ENCODE data around the gene RSPH6A. TPM values are rescaled to one million over a fixed set of nuclear protein-coding genes. Genes with fewer than 3 reads are reported as not detected.

RSPH6A gene
- total RNA-seq, 1 experiment from 2014 or later = 0.39 TPM

- no peak for DNase-seq (ENCODE audit: low spot score)
- ChIA-PET POLR2A (interaction anchor here (1.2 kb wide), 1 partner anchor 13 kb away, joined by 5 read pairs; the partner anchor contains the start of gene DMWD), CTCF (interaction anchor here (0.6 to 7.4 kb wide), 5 partner anchors 9 to 395 kb away, joined by 3 to 133 read pairs (median 4); partner anchors contain the start of genes DMWD and RSPH6A)
- Mint-ChIP-seq H3K9me3 (no peaks in the 10 kb centered on the region), H3K27ac (no peak overlapping the region), H3K4me1 (peaks cover 14% of the 10 kb centered on the region), H3K36me3 (no peaks in the 10 kb centered on the region), H3K4me3 (no peak overlapping the region), H3K27me3 (ENCODE audit: low read depth) (peaks cover 37% of the 10 kb centered on the region)
- TF ChIP-seq GTF2I (CRISPR knock-in tag; conservative IDR thresholded peaks at IDR 0.05) (peak; percentile 95), TEAD1 (CRISPR knock-in tag; IDR thresholded peaks at IDR 0.05) (no peak)
- ATAC-seq = no peak
Observed at GRCh38 chr19:45805719-45806118, 9.4 kb downstream of the RSPH6A start.

- H3K4me3 Mint-ChIP-seq = no peak overlapping the region
- ATAC-seq (no peak), DNase-seq (ENCODE audit: low spot score) (no peak)
- H3K4me1 Mint-ChIP-seq = peaks cover 11% of the 10 kb centered on the region
- TF ChIP-seq NFYB (CRISPR knock-in tag; conservative IDR thresholded peaks at IDR 0.05; ENCODE audit: low read depth) (no peak), PREB (CRISPR knock-in tag; IDR thresholded peaks at IDR 0.05; ENCODE audit: borderline replicate concordance) (no peak), AFF4 (CRISPR knock-in tag; IDR thresholded peaks at IDR 0.05; ENCODE audit: borderline replicate concordance) (no peak), FOXP4 (CRISPR knock-in tag; IDR thresholded peaks at IDR 0.05) (no peak), GRHL2 (CRISPR knock-in tag; IDR thresholded peaks at IDR 0.05; ENCODE audit: insufficient replicate concordance, severe bottlenecking) (no peak)
- TF ChIP-seq, protein P1, sequence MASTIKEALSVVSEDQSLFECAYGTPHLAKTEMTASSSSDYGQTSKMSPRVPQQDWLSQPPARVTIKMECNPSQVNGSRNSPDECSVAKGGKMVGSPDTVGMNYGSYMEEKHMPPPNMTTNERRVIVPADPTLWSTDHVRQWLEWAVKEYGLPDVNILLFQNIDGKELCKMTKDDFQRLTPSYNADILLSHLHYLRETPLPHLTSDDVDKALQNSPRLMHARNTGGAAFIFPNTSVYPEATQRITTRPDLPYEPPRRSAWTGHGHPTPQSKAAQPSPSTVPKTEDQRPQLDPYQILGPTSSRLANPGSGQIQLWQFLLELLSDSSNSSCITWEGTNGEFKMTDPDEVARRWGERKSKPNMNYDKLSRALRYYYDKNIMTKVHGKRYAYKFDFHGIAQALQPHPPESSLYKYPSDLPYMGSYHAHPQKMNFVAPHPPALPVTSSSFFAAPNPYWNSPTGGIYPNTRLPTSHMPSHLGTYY (CRISPR knock-in tag; IDR thresholded peaks at IDR 0.05) = no peak
- TF ChIP-seq, protein P2, sequence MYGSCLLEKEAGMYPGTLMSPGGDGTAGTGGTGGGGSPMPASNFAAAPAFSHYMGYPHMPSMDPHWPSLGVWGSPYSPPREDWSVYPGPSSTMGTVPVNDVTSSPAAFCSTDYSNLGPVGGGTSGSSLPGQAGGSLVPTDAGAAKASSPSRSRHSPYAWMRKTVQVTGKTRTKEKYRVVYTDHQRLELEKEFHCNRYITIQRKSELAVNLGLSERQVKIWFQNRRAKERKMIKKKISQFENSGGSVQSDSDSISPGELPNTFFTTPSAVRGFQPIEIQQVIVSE (CRISPR knock-in tag; IDR thresholded peaks at IDR 0.05; ENCODE audit: borderline replicate concordance) = no peak
- TF ChIP-seq, protein P3, sequence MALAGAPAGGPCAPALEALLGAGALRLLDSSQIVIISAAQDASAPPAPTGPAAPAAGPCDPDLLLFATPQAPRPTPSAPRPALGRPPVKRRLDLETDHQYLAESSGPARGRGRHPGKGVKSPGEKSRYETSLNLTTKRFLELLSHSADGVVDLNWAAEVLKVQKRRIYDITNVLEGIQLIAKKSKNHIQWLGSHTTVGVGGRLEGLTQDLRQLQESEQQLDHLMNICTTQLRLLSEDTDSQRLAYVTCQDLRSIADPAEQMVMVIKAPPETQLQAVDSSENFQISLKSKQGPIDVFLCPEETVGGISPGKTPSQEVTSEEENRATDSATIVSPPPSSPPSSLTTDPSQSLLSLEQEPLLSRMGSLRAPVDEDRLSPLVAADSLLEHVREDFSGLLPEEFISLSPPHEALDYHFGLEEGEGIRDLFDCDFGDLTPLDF (CRISPR knock-in tag; IDR thresholded peaks at IDR 0.05) = no peak
- CTCF ChIA-PET = interaction anchor here (0.5 to 7.4 kb wide), 7 partner anchors 10 to 831 kb away, joined by 3 to 133 read pairs (median 5); partner anchors contain the start of genes DMPK, GNG8 and RSPH6A
- H3K36me3 Mint-ChIP-seq = no peaks in the 10 kb centered on the region
- H3K27me3 Mint-ChIP-seq (ENCODE audit: low read depth) = peaks cover 39% of the 10 kb centered on the region
- POLR2A ChIA-PET = interaction anchor here (1.2 kb wide), 1 partner anchor 12 kb away, joined by 5 read pairs; the partner anchor contains the start of gene DMWD
- no peaks in the 10 kb centered on the region for H3K9me3 Mint-ChIP-seq
- H3K27ac Mint-ChIP-seq = no peak overlapping the region
Observed at GRCh38 chr19:45804959-45805230, 10.2 kb downstream of the RSPH6A start.

All from WTC11 (cell line).